Neutrophil (primary cell): ENCODE measurements around the gene WDR73.

ENCODE experiments used
- H3K27ac ChIP-seq: fragments of 200-600 bp; sonication (generic); 2 replicates; pipeline ENCODE4 v1.5.1; 2016; ENCODE audit warnings: mild to moderate bottlenecking, moderate library complexity
- H3K27me3 ChIP-seq: fragments of 200-600 bp; sonication (generic); 2 replicates; pipeline ENCODE4 v1.6.0; 2016; ENCODE audit warnings: mild to moderate bottlenecking
- H3K36me3 ChIP-seq: fragments of 200-600 bp; sonication (generic); 2 replicates; pipeline ENCODE4 v1.5.1; 2017
- H3K4me1 ChIP-seq, 2 experiments: fragments of 200-600 bp in 1 of 2; sonication (generic) in 1 of 2; 1 replicate in 1 of 2; 2 replicates in 1 of 2; pipeline versions ENCODE4 v1.5.1 to v1.6.1; 2013 to 2016; ENCODE audit warnings: low read depth in 1 of 2, low read length in 1 of 2, mild to moderate bottlenecking in 1 of 2, moderate library complexity in 1 of 2; ENCODE audit not compliant: control insufficient read depth in 1 of 2, insufficient read depth in 1 of 2
- H3K4me3 ChIP-seq, 2 experiments: fragments of 200-600 bp in 1 of 2; sonication (generic) in 1 of 2; 1 replicate in 1 of 2; 2 replicates in 1 of 2; pipeline ENCODE4 v1.5.1; 2013 to 2016; ENCODE audit warnings: low read depth in 1 of 2, low read length in 1 of 2, mild to moderate bottlenecking in 1 of 2, moderate library complexity in 1 of 2
- H3K9me3 ChIP-seq: fragments of 200-600 bp; sonication (generic); 2 replicates; pipeline ENCODE4 v1.5.1; 2016
- TF ChIP-seq, protein P1 (sequence below): fragments of 200-600 bp; sonication (generic); IDR thresholded peaks from 2 replicates; pipeline ENCODE4 v1.5.1; 2016; ENCODE audit warnings: antibody characterized with exemption

The WDR73 gene

GRCh38 chr15:84591815-84592214, 62.3 kb downstream of the WDR73 start:
- no peaks in the 10 kb centered on the region for H3K36me3 ChIP-seq
- peaks cover 28 to 30% of the 10 kb centered on the region in 2 experiments for H3K4me1 ChIP-seq
- TF ChIP-seq, protein P1, sequence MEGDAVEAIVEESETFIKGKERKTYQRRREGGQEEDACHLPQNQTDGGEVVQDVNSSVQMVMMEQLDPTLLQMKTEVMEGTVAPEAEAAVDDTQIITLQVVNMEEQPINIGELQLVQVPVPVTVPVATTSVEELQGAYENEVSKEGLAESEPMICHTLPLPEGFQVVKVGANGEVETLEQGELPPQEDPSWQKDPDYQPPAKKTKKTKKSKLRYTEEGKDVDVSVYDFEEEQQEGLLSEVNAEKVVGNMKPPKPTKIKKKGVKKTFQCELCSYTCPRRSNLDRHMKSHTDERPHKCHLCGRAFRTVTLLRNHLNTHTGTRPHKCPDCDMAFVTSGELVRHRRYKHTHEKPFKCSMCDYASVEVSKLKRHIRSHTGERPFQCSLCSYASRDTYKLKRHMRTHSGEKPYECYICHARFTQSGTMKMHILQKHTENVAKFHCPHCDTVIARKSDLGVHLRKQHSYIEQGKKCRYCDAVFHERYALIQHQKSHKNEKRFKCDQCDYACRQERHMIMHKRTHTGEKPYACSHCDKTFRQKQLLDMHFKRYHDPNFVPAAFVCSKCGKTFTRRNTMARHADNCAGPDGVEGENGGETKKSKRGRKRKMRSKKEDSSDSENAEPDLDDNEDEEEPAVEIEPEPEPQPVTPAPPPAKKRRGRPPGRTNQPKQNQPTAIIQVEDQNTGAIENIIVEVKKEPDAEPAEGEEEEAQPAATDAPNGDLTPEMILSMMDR, result no peak
- H3K27me3 ChIP-seq, result no peaks in the 10 kb centered on the region
- H3K27ac ChIP-seq, result no peak overlapping the region
- no peak overlapping the region for H3K4me3 ChIP-seq
- H3K9me3 ChIP-seq, result no peaks in the 10 kb centered on the region

DNA sequence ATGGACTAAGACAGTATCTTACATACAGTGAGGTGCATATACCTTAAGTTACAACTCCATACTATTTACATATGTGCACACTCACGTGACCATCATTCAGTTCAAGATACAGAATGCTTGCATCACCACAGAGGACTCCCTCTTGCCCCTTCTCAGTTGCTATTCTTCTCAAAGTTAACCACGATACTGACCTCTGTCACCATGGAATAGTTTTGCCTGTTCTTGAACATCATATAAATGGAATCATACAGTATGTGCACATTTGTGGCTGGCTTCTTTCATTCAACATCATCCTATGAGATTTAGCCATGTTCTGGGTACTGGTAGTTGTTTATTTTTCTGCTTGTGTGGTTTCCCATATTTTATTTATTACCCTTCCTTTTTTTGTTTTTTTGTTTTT, 63.7 kb downstream of the WDR73 start:
- H3K9me3 ChIP-seq, result no peaks in the 10 kb centered on the region

More for the DNA sequence above, 63.7 kb downstream of the WDR73 start:
- TF ChIP-seq, protein P1, result no peak
- Histone ChIP-seq H3K4me3 (no peak overlapping the region), H3K4me1 (peaks cover 18 to 19% of the 10 kb centered on the region in 2 experiments), H3K27me3 (no peaks in the 10 kb centered on the region), H3K36me3 (no peaks in the 10 kb centered on the region), H3K27ac (no peak overlapping the region)
